DMS114 treated with DMSO at 0.1 percent for 48 hours (cell line): ENCODE measurements around the gene LINGO3.

Experiments
- DNase-seq: peaks from one replicate; lab custom pipeline; 2025; ENCODE audit not compliant: unreplicated experiment; lab: John Stamatoyannopoulos, UW

LINGO3 gene

DNA sequence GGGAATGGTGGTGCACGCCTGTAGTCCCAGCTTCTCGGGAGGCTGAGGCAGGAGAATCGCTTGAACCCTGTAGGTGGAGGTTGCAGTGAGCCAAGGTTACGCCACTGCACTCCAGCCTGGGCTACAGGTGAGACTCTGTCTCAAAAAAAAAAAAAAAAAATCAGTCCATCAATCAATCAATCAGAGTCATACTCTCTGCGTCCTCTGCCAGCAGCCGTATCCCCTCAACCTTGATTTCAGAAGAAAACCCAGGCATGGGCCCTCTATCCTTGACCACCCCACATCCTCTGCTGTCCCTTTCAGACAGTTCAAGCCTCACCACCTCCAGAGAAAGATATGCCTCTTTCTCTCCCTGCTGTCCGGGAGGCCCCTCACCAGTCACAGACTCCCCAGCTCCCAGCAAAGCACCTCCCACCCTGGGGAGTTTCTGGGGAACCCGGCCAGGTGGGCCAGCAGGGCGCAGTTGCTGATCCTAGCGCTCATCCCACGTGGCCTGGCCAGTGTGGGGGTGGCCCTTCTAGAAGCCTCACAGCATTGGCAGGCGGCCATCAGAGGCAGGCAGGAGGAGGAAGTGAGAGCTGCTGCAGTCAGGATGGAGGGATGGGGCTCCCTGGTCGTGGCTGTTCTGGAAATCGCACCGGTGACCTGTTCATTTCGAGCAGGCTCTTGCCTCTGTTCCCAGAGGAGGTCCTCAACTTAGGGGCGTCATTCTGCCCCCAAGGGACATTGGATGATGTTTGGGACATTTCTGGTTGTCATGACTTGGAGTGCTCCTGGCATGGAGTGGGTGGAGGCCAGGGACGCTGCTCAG lies 41.6 kb downstream of the LINGO3 start:
- no peak for DNase-seq

DNA sequence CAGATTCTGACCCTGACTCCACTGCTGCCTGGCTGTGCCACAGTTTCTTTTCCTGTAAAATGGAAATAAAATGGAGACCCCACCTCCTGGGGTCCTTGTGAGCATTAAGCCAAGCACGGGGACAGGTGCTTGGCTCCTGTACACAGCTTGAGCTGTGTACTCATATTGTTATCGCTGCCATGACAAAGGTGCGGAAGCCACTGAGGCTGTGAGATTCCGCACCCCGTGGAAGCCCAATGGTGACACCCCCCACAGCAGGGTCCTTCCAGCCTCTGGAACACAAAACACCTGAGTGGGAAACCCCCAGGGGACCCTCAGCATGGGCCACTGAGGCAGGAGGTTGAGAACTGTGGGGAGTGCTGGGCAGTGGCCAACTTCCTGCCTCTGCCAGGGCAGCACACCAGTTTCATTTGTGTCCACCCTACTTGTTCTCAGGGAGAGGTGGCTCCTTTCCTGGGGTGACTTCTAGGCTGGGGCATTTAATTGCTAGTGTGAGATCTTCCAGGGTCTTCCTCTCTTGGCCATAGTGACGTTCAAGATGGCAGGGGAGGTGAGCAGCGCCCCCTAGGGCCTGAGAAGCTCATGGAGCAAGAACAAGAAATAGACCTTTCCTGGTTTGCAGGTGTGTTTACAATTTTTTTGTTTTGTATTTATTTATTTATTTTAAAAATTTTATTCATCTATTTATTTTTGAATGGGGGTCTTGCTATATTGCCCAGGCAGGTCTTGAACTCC lies 46.3 kb downstream of the LINGO3 start:
- no peak for DNase-seq

DNA sequence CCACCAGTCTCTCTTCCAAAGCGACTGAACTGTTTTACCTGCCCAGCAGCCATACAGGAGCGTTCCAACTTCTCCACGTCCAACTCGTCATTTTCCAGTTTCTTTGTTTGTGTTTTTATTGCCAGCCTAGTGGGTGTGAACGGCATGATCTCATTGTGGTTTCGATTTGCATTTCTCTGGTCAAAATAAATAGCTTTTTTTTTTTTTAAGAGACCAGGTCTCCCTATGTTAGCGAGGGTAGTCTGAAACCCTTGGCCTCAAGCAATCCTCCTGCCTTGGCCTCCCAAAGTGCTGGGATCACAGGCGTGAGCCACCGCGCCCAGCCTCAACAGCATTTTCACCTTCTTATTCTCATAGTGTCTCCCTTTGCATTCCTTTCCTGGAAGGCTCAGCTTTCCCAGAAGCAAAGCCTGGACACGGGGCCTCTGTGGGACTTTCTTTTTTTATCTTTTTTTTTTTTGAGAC lies 47.6 kb downstream of the LINGO3 start:
- DNase-seq, result no peak

DNA sequence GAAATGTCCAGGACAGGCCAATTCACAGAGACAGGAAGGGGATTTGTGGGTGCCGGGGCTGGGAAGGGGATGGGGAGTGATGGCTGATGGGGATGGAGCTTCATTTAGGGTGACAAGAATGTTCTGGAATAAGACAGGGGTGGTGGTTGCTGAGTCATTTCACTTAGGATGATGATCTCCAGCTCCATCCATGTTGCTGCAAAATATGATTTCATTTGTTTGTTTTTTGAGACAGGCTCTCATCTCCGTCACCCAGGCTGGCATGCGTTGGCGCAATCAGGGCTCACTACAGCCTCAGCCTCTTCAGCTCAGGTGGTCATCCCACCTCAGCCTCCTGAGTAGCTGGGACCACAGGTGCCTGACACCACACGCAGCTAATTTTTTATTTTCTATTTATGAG lies 48.6 kb downstream of the LINGO3 start:
- no peak for DNase-seq
